ENCODE results near the gene ZNF408. TPM values are rescaled to one million over a fixed set of nuclear protein-coding genes. Genes with fewer than 3 reads are reported as not detected.

The ZNF408 gene
- total and polyA plus RNA-seq, 2 experiments from 2014 or later = 7.8 to 10.7 TPM

GRCh38 chr11:46743043-46743442 is 42.2 kb downstream of the ZNF408 start:
- no peaks in the 10 kb centered on the region for H3K27me3 ChIP-seq
- no peak overlapping the region for H3K27ac ChIP-seq
- H3K9me3 ChIP-seq (ENCODE audit: low read depth) = no peaks in the 10 kb centered on the region
- TF ChIP-seq CTCF (IDR thresholded peaks at IDR 0.05; ENCODE audit: poor library complexity) = no peak
- no peak for TF ChIP-seq EZH2phosphoT487 (IDR thresholded peaks at IDR 0.05; ENCODE audit: low read depth, severe bottlenecking, unreplicated experiment)
- no peak for TF ChIP-seq EZH2 (IDR thresholded peaks at IDR 0.05; ENCODE audit: borderline replicate concordance)
- DNase-seq (ENCODE audit: low spot score) = no peak
- no peaks in the 10 kb centered on the region for H3K36me3 ChIP-seq (replicated peaks; ENCODE audit: insufficient read depth, low read depth)
- H3K4me3 ChIP-seq = no peak overlapping the region
- no peaks in the 10 kb centered on the region for H3K4me1 ChIP-seq (ENCODE audit: insufficient read depth)
- no peaks in the 10 kb centered on the region for H4K20me1 ChIP-seq (ENCODE audit: insufficient read depth, poor library complexity, severe bottlenecking)
- no peaks in the 10 kb centered on the region for H3K9me2 ChIP-seq (replicated peaks; ENCODE audit: insufficient read depth)
- H3K79me2 ChIP-seq = no peaks in the 10 kb centered on the region
- 97% methylated on average over 2 of the region's 2 CpGs for WGBS (ENCODE audit: low lambda C conversion rate, missing lambda C conversion rate)
- no peak overlapping the region for H2AFZ ChIP-seq
- no peak overlapping the region for H3K4me2 ChIP-seq

DNA sequence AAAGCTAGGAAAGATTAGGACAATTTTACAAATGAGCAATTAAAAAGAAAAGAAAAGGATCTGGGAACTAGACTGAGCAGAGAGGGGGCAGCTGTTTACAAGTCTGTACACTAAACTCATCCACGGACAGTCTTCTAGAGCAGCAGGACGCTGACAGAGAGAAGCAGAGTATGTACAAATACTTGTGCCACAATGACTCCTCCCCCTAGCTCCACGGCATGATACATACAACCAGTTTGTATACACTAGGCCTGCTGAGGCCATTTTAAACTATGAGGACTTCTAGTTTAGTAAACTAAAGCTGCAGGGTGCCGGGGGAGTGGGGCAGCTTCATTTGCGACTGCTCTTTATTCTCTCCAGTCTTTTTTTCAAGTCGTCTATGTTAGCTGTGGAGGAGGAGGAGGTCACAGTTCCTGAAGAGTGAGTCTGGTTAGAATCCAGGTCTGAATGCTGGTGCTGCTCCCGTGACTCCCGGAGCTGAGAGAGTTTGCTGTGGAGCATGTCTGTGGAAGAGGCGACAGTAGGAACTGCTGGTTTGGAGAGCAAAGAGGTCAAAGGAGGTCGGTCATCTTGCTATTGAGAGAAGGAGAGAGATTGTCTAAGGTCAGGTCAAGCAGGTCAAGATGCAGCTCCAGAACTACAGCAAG is 43.0 kb downstream of the ZNF408 start:
- H3K36me3 ChIP-seq (replicated peaks; ENCODE audit: insufficient read depth, low read depth) = no peaks in the 10 kb centered on the region
- DNase-seq (ENCODE audit: low spot score) = no peak
- no peak overlapping the region for H3K4me3 ChIP-seq
- no peaks in the 10 kb centered on the region for H3K4me1 ChIP-seq (ENCODE audit: insufficient read depth)
- no peaks in the 10 kb centered on the region for H3K9me3 ChIP-seq (ENCODE audit: low read depth)
- H3K4me2 ChIP-seq = no peak overlapping the region
- 81% methylated on average over 10 of the region's 10 CpGs for WGBS (ENCODE audit: low lambda C conversion rate, missing lambda C conversion rate)
- H3K27me3 ChIP-seq = no peaks in the 10 kb centered on the region
- TF ChIP-seq EZH2 (IDR thresholded peaks at IDR 0.05; ENCODE audit: borderline replicate concordance) = no peak
- no peak for TF ChIP-seq CTCF (IDR thresholded peaks at IDR 0.05; ENCODE audit: poor library complexity)
- TF ChIP-seq EZH2phosphoT487 (IDR thresholded peaks at IDR 0.05; ENCODE audit: low read depth, severe bottlenecking, unreplicated experiment) = no peak
- H4K20me1 ChIP-seq (ENCODE audit: insufficient read depth, poor library complexity, severe bottlenecking) = no peaks in the 10 kb centered on the region
- no peak overlapping the region for H2AFZ ChIP-seq
- no peaks in the 10 kb centered on the region for H3K79me2 ChIP-seq
- H3K27ac ChIP-seq = no peak overlapping the region
- H3K9me2 ChIP-seq (replicated peaks; ENCODE audit: insufficient read depth) = no peaks in the 10 kb centered on the region

- no peaks in the 10 kb centered on the region for H3K79me2 ChIP-seq
- H4K20me1 ChIP-seq (ENCODE audit: insufficient read depth, poor library complexity, severe bottlenecking) = no peaks in the 10 kb centered on the region
- H3K4me1 ChIP-seq (ENCODE audit: insufficient read depth) = peaks cover 2% of the 10 kb centered on the region
- no peaks in the 10 kb centered on the region for H3K36me3 ChIP-seq (replicated peaks; ENCODE audit: insufficient read depth, low read depth)
- no peaks in the 10 kb centered on the region for H3K9me2 ChIP-seq (replicated peaks; ENCODE audit: insufficient read depth)
- no peak overlapping the region for H3K4me2 ChIP-seq
- no peak for TF ChIP-seq EZH2phosphoT487 (IDR thresholded peaks at IDR 0.05; ENCODE audit: low read depth, severe bottlenecking, unreplicated experiment)
- no peak for TF ChIP-seq CTCF (IDR thresholded peaks at IDR 0.05; ENCODE audit: poor library complexity)
- TF ChIP-seq EZH2 (IDR thresholded peaks at IDR 0.05; ENCODE audit: borderline replicate concordance) = no peak
- no peaks in the 10 kb centered on the region for H3K27me3 ChIP-seq
- no peak for DNase-seq (ENCODE audit: low spot score)
- H3K27ac ChIP-seq = no peak overlapping the region
- H2AFZ ChIP-seq = no peak overlapping the region
- no peak overlapping the region for H3K4me3 ChIP-seq
- H3K9me3 ChIP-seq (ENCODE audit: low read depth) = no peaks in the 10 kb centered on the region
- 100% methylated on average over 1 of the region's 1 CpG for WGBS (ENCODE audit: low lambda C conversion rate, missing lambda C conversion rate)
Measured at GRCh38 chr11:46745328-46745727, 44.5 kb downstream of the ZNF408 start.
